Caco-2 (cell line): ENCODE results near the gene SOD2. TPM values are rescaled to one million over a fixed set of nuclear protein-coding genes. Genes with fewer than 3 reads are reported as not detected.
"Not testable (repeated sequence)": the region's sequence is repeated elsewhere in the genome, so short reads cannot be mapped to it uniquely, and the experiment has no call there.

Experiments
- BruUV-seq: library from RNA; stranded (reverse); fragments of 400-500 nt; replicated peaks from 2 replicates; lab custom pipeline; 2021; lab: Mats Ljungman, UMichigan
- CTCF ChIA-PET: fragments of 300-600 bp; sonication (Branson Sonifier 250); formaldehyde crosslinking; loops from one replicate; lab custom pipeline; 2022; ENCODE audit warnings: antibody characterized with exemption; lab: Charles Lee
- POLR2A ChIA-PET: fragments of 300-600 bp; sonication (Branson Sonifier 250); formaldehyde crosslinking; loops from one replicate; lab custom pipeline; 2022; ENCODE audit warnings: antibody characterized with exemption; lab: Charles Lee
- DNase-seq, 2 experiments: peaks; one replicate each; pipeline versions ENCODE4 v3.0.0 to v3.0.0-alpha.2; 2020 to 2022
- H3K27me3 ChIP-seq: replicated peaks from 2 replicates; pipeline ENCODE4 v1.6.0; 2011; ENCODE audit warnings: low read length; ENCODE audit not compliant: control insufficient read depth, insufficient read depth
- H3K36me3 ChIP-seq: 2 replicates; pipeline ENCODE4 v1.5.1; 2011; ENCODE audit warnings: low read length; ENCODE audit not compliant: control insufficient read depth, insufficient read depth
- H3K4me1 ChIP-seq: fragments of 250-450 bp; sonication (Bioruptor Pico); 2 replicates; pipeline ENCODE4 v1.5.1; 2020; ENCODE audit warnings: mild to moderate bottlenecking
- H3K4me3 ChIP-seq: 2 replicates; pipeline ENCODE4 v1.5.1; 2011; ENCODE audit warnings: low read depth, mild to moderate bottlenecking, control low read depth, low read length
- H3K9me3 ChIP-seq: fragments of 250-450 bp; sonication (Bioruptor Pico); 2 replicates; pipeline ENCODE4 v1.5.1; 2020; ENCODE audit warnings: mild to moderate bottlenecking, moderate library complexity
- H3K27ac Mint-ChIP-seq: one replicate; pipeline ENCODE4 v1.8.0; 2022; ENCODE audit warnings: mixed read lengths; ENCODE audit not compliant: unreplicated experiment
- H3K27me3 Mint-ChIP-seq: one replicate; pipeline ENCODE4 v1.8.0; 2022; ENCODE audit warnings: mixed read lengths; ENCODE audit not compliant: insufficient read depth, unreplicated experiment
- H3K36me3 Mint-ChIP-seq: one replicate; pipeline ENCODE4 v1.8.0; 2022; ENCODE audit warnings: mild to moderate bottlenecking, mixed read lengths; ENCODE audit not compliant: insufficient read depth, unreplicated experiment
- H3K4me1 Mint-ChIP-seq: one replicate; pipeline ENCODE4 v1.8.0; 2022; ENCODE audit warnings: low read depth, mixed read lengths; ENCODE audit not compliant: unreplicated experiment
- H3K4me3 Mint-ChIP-seq: one replicate; pipeline ENCODE4 v1.8.0; 2022; ENCODE audit warnings: mild to moderate bottlenecking, moderate library complexity, mixed read lengths; ENCODE audit not compliant: unreplicated experiment
- H3K9me3 Mint-ChIP-seq: one replicate; pipeline ENCODE4 v1.8.0; 2022; ENCODE audit warnings: mixed read lengths; ENCODE audit not compliant: unreplicated experiment
- CTCF ChIP-seq, 2 experiments: fragments of 200-600 bp in 1 of 2; IDR thresholded peaks; 1 replicate in 1 of 2; 2 replicates in 1 of 2; pipeline versions ENCODE4 v1.5.1 to v1.8.0; 2011 to 2022; ENCODE audit warnings: antibody characterized with exemption in 1 of 2, control low read depth in 1 of 2, inconsistent platforms in 1 of 2, low read depth in 1 of 2, low read length in 1 of 2, mild to moderate bottlenecking in 1 of 2, moderate library complexity in 1 of 2; ENCODE audit not compliant: insufficient read depth in 1 of 2, severe bottlenecking in 1 of 2, unreplicated experiment in 1 of 2
- intact Hi-C: fragments of 100-400 bp; cut with micrococcal nuclease; formaldehyde crosslinking; loops from one replicate; pipeline ENCODE4 v1.10.0; 2022; ENCODE audit not compliant: unreplicated experiment
- total RNA-seq: library from RNA; stranded (reverse); gene quantifications from 2 replicates; pipeline ENCODE4 v1.2.3, GENCODE V29; 2022

Gene SOD2
- total RNA-seq, 1 experiment from 2014 or later: 110 TPM

GRCh38 chr6:159714404-159714803 is 21.4 kb upstream of the SOD2 start:
- H3K36me3 ChIP-seq: no peaks in the 10 kb centered on the region
- no peaks in the 10 kb centered on the region for H3K4me1 ChIP-seq
- no peak for DNase-seq
- H3K27ac Mint-ChIP-seq: no peak overlapping the region
- no peak overlapping the region for H3K4me3 ChIP-seq
- peaks cover 9% of the 10 kb centered on the region for H3K36me3 Mint-ChIP-seq
- POLR2A ChIA-PET: no interaction called here
- no TSS peak for BruUV-seq
- intact Hi-C loops: no loop called here
- no peak for TF ChIP-seq CTCF (IDR thresholded peaks at IDR 0.05; ENCODE audit: insufficient read depth in 1 of 2, low read depth in 1 of 2, low read length in 1 of 2, severe bottlenecking in 1 of 2, unreplicated experiment in 1 of 2)
- no peaks in the 10 kb centered on the region for H3K4me1 Mint-ChIP-seq
- H3K9me3 Mint-ChIP-seq: no peaks in the 10 kb centered on the region
- H3K9me3 ChIP-seq: no peaks in the 10 kb centered on the region
- no peaks in the 10 kb centered on the region for H3K27me3 ChIP-seq
- H3K4me3 Mint-ChIP-seq: no peak overlapping the region
- no peaks in the 10 kb centered on the region for H3K27me3 Mint-ChIP-seq
- CTCF ChIA-PET: interaction anchor here (0.5 kb wide), 1 partner anchor 119 kb away, joined by 3 read pairs; no protein-coding TSS in a partner anchor

DNA sequence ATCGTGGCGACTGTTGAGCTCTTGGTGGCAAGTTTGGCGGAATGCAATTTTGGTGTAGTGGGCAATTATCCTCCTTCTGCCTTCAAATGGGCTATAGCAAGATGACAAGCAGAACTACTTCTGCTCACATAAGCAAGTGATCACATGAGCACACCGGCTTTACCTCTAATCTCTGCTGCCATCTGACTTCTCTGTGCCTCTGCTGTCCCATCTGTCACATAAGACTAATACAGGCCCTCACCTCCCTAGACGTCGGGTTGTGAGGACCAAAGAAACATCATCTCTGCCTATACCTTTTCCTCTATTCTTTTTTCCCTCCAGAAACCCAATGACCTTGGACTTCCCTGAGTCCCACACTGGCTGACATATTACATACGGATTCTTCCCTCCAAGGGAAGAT is 20.9 kb upstream of the SOD2 start:
- BruUV-seq: no TSS peak
- no peak for TF ChIP-seq CTCF (IDR thresholded peaks at IDR 0.05; ENCODE audit: insufficient read depth in 1 of 2, low read depth in 1 of 2, low read length in 1 of 2, severe bottlenecking in 1 of 2, unreplicated experiment in 1 of 2)
- Histone ChIP-seq H3K36me3 (no peaks in the 10 kb centered on the region), H3K4me3 (no peak overlapping the region), H3K9me3 (no peaks in the 10 kb centered on the region), H3K4me1 (no peaks in the 10 kb centered on the region), H3K27me3 (no peaks in the 10 kb centered on the region)
- no peak for DNase-seq
- H3K9me3 Mint-ChIP-seq: no peaks in the 10 kb centered on the region
- no peaks in the 10 kb centered on the region for H3K4me1 Mint-ChIP-seq
- H3K27ac Mint-ChIP-seq: no peak overlapping the region
- no peaks in the 10 kb centered on the region for H3K27me3 Mint-ChIP-seq
- peaks cover 5% of the 10 kb centered on the region for H3K36me3 Mint-ChIP-seq
- intact Hi-C loops: no loop called here
- H3K4me3 Mint-ChIP-seq: no peak overlapping the region
- ChIA-PET POLR2A (no interaction called here), CTCF (interaction anchor here (0.5 kb wide), 1 partner anchor 119 kb away, joined by 3 read pairs; no protein-coding TSS in a partner anchor)

DNA sequence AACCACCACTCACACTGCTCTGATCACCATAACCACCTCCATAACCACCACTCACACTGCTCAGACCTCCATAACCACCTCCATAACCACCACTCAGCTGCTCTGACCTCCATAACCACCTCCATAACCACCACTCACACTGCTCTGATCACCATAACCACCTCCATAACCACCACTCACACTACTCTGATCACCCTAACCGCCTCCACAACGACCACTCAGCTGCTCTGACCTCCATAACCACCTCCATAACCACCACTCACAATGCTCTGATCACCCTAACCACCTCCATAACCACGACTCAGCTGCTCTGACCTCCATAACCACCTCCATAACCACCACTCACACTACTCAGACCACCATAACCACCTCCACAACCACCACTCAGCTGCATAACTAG is 19.3 kb upstream of the SOD2 start:
- CTCF ChIA-PET, POLR2A ChIA-PET: not testable (repeated sequence)

GRCh38 chr6:159710603-159711002 is 17.6 kb upstream of the SOD2 start:
- H3K27ac Mint-ChIP-seq, H3K36me3 ChIP-seq, H3K4me3 ChIP-seq, H3K27me3 ChIP-seq, CTCF ChIA-PET, intact Hi-C loops, H3K27me3 Mint-ChIP-seq, H3K9me3 Mint-ChIP-seq, DNase-seq, H3K4me3 Mint-ChIP-seq, H3K4me1 ChIP-seq, H3K9me3 ChIP-seq, H3K36me3 Mint-ChIP-seq, BruUV-seq, H3K4me1 Mint-ChIP-seq: not testable (repeated sequence)
- POLR2A ChIA-PET: interaction anchor here (0.5 kb wide), 1 partner anchor 14 kb away, joined by 5 read pairs; no protein-coding TSS in a partner anchor

More for the DNA sequence above, 19.3 kb upstream of the SOD2 start:
- H3K4me3 Mint-ChIP-seq, H3K27me3 ChIP-seq, H3K4me1 Mint-ChIP-seq, H3K27ac Mint-ChIP-seq, DNase-seq, H3K36me3 ChIP-seq, intact Hi-C loops, H3K4me3 ChIP-seq, H3K27me3 Mint-ChIP-seq, H3K9me3 ChIP-seq, H3K36me3 Mint-ChIP-seq, BruUV-seq, H3K4me1 ChIP-seq, H3K9me3 Mint-ChIP-seq: not testable (repeated sequence)
